C4-2B (cell line): ENCODE data around the gene RPP25L.

Experiments used
- H3K27ac ChIP-seq: fragments of 450-650 bp; 2 replicates; pipeline ENCODE4 v1.5.1; 2017
- ZFX ChIP-seq: fragments of 450-650 bp; IDR thresholded peaks from 2 replicates; pipeline ENCODE4 v1.6.1; 2017
- TF ChIP-seq, protein P1 (sequence below): fragments of 450-650 bp; conservative IDR thresholded peaks from 2 replicates; pipeline ENCODE4 v1.5.1; 2017; ENCODE audit warnings: mild to moderate bottlenecking

Gene RPP25L

DNA sequence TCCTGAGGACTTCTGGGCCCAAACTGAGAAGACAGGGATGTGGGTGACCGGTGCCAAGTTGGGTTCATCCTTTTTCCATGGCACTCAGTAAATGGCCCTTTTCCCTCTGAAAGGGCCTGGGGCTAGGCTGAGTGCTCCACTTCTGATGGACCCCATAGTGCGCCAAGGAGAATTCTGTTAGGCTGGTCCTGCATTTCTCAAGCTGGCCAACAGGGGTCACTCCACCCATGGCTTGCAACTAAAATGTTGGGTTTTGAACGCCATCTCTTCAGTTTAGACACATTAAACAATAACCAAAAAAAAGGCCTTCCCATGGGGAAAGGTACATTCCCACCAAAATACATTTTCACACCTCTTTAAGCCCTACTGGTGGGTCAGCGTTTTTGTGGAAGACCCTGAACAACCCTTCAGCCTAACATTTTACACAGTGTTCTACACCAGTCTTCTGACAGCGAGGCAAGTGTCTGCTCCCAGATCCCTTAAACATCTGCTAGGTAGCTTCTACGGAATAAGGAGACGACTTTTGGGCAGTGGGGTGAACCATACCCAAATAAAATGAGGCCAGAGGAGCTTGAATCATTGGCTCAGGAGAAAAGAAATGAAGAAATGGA, 49.7 kb downstream of the RPP25L start:
- H3K27ac ChIP-seq, result no peak overlapping the region

DNA sequence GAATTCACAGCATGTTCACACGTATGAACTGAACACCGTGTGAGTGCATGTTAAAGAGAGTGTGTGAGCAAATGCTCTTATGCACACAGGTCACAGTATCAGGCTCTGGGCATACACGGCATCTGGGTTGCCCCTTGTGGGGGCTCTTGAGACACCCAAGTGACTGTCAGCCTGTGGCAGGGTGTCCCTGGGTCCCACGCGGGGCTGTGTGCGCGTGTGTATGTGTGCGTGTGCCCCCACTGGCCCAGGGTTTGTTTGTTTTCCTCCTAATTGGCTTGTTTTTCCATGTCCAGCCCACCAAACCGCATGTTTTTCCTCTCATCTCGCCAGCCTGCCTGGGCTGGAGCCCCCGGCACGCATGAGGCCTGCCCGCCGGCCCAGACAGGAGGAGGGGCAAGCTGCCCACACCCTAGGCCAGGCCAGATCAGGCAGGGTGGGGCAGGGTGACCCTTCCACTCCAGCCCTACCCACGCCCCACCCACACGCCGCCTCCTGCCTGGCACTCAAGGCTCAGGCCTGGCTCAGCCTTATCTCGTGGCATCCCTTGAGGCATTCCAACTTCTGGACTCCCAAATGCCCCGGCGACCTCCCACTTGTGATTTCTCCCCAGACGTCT, 51.2 kb downstream of the RPP25L start:
- TF ChIP-seq, protein P1, sequence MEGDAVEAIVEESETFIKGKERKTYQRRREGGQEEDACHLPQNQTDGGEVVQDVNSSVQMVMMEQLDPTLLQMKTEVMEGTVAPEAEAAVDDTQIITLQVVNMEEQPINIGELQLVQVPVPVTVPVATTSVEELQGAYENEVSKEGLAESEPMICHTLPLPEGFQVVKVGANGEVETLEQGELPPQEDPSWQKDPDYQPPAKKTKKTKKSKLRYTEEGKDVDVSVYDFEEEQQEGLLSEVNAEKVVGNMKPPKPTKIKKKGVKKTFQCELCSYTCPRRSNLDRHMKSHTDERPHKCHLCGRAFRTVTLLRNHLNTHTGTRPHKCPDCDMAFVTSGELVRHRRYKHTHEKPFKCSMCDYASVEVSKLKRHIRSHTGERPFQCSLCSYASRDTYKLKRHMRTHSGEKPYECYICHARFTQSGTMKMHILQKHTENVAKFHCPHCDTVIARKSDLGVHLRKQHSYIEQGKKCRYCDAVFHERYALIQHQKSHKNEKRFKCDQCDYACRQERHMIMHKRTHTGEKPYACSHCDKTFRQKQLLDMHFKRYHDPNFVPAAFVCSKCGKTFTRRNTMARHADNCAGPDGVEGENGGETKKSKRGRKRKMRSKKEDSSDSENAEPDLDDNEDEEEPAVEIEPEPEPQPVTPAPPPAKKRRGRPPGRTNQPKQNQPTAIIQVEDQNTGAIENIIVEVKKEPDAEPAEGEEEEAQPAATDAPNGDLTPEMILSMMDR, result no peak
- no peak for TF ChIP-seq ZFX
- H3K27ac ChIP-seq, result no peak overlapping the region

More for the DNA sequence above, 49.7 kb downstream of the RPP25L start:
- TF ChIP-seq, protein P1, result peak; percentile 85
- TF ChIP-seq ZFX, result no peak
